Activated CD8-positive, alpha-beta memory T cell treated with anti-CD3 and anti-CD28 coated beads for 48 hours (primary cell): ENCODE measurements around the gene TRAK1.

ENCODE experiments used
- DNase-seq, 3 experiments: peaks; one replicate each; pipeline ENCODE4 v3.0.0-alpha.2; 2020; ENCODE audit warnings: low read depth in 2 of 3, low spot score in 2 of 3

TRAK1 gene

GRCh38 chr3:42229266-42229941 is 138.2 kb downstream of the TRAK1 start:
- no peak for DNase-seq

DNA sequence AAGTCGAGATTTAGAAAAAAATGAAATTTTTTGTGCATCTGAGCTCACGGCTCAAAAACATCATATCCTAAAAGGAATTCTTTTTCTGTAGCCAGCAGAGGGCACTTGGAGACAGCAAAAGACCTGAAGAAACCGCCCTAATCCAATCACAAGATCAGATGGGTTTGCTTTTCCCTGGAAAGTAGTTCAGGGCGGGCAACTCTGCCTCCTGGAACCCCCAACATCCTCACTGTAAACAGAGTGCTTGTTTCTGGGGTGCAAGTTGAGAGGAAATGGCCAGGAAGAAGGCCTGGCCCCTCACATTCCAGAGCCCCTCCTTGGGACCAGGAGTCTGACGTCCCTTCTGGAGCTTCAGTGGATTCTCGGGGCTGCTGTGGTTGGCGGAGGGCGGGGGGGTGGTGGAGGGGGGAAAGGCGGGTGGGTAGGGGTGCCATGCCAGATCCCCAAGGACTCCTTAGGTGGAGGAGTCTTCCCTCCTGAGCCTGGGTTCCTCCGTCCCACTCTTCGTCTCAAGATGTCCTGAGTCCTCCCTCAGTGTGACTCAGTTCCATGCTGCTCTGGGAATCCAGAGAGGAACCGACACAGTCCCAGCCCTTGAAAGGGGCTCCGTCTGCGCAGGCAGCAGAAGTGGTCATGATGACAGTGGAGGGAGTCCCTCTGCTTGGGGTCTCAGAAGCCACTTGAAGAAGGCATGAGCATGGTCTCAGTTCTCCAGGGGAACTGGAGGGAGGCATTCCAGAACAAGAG is 139.0 kb downstream of the TRAK1 start:
- no peak for DNase-seq

GRCh38 chr3:42230860-42231259 is 139.7 kb downstream of the TRAK1 start:
- DNase-seq = no peak

DNA sequence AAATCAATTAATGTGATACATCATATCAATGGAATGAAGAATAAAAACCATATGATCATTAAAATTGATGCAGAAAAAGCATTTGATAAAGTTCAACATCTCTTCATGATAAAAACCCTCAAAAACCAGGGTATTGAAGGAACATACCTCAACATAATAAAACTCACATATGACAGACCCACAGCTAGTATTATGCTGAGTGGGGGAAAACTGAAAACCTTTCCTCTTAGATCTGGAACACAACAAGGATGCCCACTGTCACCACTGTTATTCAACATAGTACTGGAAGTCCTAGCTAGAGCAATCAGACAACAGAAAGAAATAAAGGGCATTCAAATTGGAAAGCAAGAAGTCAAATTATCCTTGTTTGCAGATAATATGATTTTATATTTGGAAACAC is 144.4 kb downstream of the TRAK1 start:
- DNase-seq = no peak

GRCh38 chr3:42236611-42237010 is 145.5 kb downstream of the TRAK1 start:
- no peak for DNase-seq

DNA sequence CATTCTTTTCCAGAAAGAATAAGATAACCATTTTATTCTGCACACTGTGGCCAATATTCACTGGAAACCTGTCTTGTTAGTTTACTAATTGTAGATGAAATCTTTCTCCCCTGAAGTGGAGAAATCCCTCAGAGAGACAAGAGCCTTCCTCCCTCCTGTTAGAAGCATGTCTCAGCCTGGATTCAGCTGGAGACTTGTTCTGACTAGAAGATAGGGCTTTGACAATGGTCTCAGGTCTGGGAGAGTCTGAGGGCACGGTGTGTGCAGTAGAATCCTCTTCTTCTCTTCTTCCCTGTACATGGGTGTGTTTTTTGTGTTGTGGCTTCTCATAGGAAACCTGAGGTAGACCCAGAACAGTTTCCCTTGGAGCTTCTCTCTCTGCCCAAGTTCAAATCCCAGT is 154.9 kb downstream of the TRAK1 start:
- no peak for DNase-seq

- peak in 2 of 3 experiments; percentile 26 to 36 for DNase-seq
Observed at GRCh38 chr3:42247576-42248027, 156.4 kb downstream of the TRAK1 start.

- no peak for DNase-seq
Observed at GRCh38 chr3:42250761-42251160, 159.6 kb downstream of the TRAK1 start.

DNA sequence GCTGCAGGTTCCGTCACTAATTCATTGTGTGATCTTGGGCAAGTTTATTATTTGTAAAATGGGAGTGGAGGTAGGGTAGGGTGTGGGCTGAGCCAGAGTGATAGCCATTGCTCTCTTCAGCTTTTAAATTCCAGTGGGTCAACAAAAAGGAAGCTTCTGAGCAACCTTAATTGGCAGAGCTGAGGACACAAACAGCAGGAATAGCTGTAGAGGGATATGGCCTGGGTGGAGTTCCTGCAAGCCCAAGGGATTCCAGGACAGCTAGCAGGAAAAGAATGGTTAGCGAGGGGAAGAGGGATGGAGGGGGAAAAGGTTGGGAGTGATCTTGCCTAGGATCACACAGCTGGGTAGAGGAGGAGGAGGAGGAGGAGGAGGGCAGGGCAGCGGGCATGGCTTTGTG is 163.4 kb downstream of the TRAK1 start:
- no peak for DNase-seq

DNA sequence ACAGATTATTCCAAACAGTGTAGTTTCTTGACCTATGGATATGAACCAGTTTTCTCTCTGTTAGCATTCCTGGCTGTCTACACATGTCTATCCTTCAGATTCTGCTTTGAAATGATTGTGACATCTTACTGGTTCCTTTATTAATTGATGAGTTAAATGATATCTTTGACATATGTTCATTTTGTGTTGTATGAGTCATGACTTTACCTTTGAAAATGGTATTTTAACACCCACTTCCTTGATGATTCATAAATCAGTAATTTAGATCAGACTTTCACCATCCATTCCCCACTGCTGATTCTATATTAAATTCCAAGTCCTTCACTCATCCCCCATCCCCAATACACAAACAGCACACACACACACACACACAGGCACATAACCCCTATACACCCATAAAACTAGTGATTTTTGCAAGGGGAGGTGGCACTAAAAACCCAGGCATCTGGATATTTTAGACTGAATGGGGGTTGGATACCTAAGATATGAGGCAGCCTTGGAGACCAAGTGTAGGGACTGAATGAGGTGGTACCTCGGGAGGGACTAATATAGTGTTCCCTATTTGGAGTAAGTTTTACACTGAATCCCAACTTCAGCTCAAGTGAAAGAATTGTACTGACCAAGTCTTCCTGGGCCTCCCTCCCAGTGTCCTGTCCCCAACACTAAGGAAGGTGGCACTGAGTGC is 165.1 kb downstream of the TRAK1 start:
- no peak for DNase-seq

- no peak for DNase-seq
Observed at GRCh38 chr3:42257007-42257406, 165.8 kb downstream of the TRAK1 start.

- DNase-seq = no peak
Observed at GRCh38 chr3:42262525-42262924, 171.4 kb downstream of the TRAK1 start.

DNA sequence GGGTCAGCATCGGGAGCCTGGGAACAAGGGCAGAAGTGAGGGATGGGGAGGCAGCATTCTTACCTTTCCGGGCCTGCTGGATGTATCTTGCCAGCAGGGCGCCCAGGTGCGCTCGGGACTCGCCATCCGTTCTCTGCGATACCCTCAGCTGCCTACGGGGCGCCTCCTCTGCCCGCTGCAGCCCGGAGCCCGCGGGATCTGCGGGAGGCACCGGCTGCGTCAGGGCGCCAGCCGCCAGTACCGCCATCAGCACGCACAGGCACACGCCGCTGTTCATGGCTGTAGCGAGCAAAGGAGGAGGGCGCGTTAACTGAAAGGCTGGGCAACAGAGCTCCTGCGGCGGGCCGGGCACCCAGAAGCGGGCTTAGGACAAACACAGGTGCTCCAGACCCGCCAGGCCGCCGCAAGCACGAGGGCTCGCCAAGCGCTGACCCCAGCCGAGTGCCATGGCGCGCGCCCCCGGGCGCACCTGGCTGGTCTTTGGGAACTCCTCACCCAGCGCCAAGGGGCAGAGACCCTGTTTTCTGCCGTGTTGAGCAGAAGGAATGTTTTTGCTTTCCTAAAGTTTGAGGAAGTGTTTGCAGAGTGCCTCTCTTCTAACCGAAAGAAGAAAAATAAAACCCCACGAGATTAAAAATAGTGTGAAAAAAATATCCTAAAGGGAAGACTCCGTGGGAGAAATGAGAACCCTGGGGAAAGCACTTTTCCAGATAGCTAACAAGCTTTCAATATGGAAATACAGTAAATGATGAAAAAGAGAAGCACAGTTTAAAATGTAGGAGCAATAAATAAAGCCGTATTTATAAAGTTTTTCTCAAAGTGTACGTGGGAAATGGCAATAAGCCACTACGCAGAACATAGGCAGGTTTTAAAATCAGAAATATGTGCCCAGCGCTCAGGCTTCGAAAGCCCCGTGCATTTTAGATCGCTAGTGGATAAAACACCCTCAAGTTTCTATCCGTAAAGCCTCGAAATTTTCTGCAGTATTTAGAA is 172.5 kb downstream of the TRAK1 start:
- DNase-seq = no peak

- no peak for DNase-seq
Observed at GRCh38 chr3:42264399-42265058, 173.4 kb downstream of the TRAK1 start.

GRCh38 chr3:42265059-42265991 is 174.2 kb downstream of the TRAK1 start:
- no peak for DNase-seq

DNA sequence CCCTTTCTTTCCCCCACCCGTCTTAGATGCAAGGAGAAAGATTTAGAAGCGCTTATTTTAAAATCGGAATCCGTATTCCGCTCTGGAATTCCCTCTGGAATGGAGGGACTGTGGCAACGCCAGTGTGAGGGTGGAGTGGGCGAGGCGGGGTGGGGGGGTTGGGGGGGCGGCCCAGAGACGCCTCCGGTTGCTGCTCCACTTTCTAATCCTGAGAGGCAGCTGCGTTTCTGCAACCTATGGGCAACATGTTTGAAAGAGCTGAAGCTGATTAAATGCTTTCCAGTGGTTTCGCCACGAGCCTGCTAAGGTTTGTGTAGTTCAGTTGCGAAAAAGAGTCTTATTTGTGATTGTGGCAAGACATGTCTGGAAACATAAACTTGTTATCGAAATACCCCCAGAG is 174.9 kb downstream of the TRAK1 start, which contains the start of gene CCK:
Gene CCK, minus strand, starts transcription at position 101 of the 400 bp plus-strand sequence. CDS start 2,555 bp downstream, outside the sequence.
- DNase-seq = no peak

GRCh38 chr3:42267878-42268277 is 176.7 kb downstream of the TRAK1 start:
- no peak for DNase-seq

DNA sequence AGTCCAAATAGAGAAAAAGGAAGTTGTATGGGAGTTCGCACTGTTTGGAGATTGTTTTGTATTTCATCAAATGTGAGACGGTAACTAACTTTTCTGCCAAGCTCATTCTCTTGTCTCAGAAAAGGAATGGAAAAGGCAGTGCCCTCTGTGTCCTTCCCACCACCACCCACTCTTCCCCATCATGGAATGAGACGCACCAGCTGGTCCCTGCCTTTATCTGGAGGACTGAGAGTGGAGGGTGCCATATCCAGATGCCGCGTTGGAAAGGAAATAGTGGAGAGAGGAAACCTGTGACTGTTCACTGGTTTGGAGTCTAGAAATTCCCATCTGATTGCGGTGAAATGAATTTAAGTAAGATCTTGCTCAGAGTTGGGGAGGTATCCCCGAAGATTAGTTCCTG is 178.5 kb downstream of the TRAK1 start:
- no peak for DNase-seq

DNA sequence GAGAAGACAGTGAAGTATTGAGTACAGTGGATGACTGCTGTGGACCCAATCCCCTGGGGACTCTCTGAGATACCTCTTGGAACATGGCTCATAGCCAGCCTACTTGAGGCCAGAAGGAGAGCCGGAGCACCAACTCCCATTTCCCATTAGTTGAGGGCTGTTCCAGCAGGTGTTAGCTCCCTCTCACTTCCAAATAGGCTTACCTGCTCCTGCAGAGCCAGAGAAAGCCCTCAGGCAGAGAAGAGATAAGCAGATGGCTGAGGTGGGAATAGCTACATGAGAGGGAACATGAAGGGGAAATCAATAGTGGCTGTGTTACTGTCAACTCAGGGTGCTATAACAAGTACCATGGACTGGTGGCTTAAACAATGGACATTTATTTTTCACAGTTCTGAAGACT is 179.4 kb downstream of the TRAK1 start:
- no peak for DNase-seq
